ENCODE measurements around the gene BLTP2. TPM values are rescaled to one million over a fixed set of nuclear protein-coding genes. Genes with fewer than 3 reads are reported as not detected.

Gene BLTP2
- total and polyA plus RNA-seq, 10 of the 15 experiments (the other 5 are each of a cell fraction or from before 2014, with no cell fraction given) = 14.2 to 151 (median 78.1) TPM

- Histone ChIP-seq H3K4me1 (ENCODE audit: control insufficient read depth, insufficient read depth, low read length) (no peaks in the 10 kb centered on the region; the same call in none of the 2 replicates), H4K20me1 (ENCODE audit: control insufficient read depth, insufficient read depth) (no peaks in the 10 kb centered on the region), H3K27ac (ENCODE audit: control insufficient read depth, insufficient read depth) (no peak overlapping the region; the same call in 1 of the 2 replicates), H3K4me3 (no peak overlapping the region), H3K79me2 (ENCODE audit: control insufficient read depth, insufficient read depth, low read length) (no peaks in the 10 kb centered on the region), H3K9ac (ENCODE audit: control insufficient read depth, insufficient read depth, low read length) (no peak overlapping the region), H3K36me3 (ENCODE audit: control insufficient read depth in 2 of 2, insufficient read depth in 2 of 2, low read length in 1 of 2) (peaks cover 32 to 46% of the 10 kb centered on the region in 2 experiments), H2AFZ (ENCODE audit: control insufficient read depth, low read depth, low read length) (no peak overlapping the region), H3K27me3 (replicated peaks in 1 of 2; ENCODE audit: control insufficient read depth in 2 of 2, insufficient read depth in 2 of 2, low read length in 1 of 2) (no peaks in the 10 kb centered on the region), H3K9me3 (replicated peaks; ENCODE audit: control insufficient read depth, insufficient read depth, low read length) (no peaks in the 10 kb centered on the region), H3K4me2 (ENCODE audit: control insufficient read depth, insufficient read depth) (no peak overlapping the region)
- FAIRE-seq (no peak), ATAC-seq (no peak), DNase-seq (ENCODE audit: low read depth, low spot score) (no peak)
- BruUV-seq (replicated peaks) = no TSS peak
- ChIA-PET SMC1A (ENCODE audit: uncharacterized antibody, unreplicated experiment) (interaction anchor here (1.0 to 2.8 kb wide), 7 partner anchors 8 to 116 kb away, joined by 3 to 18 read pairs (median 5); partner anchors contain the start of gene PIGS), CTCF (interaction anchor here (0.7 to 8.2 kb wide), 19 partner anchors 10 to 120 kb away, joined by 3 to 88 read pairs (median 6); partner anchors contain the start of genes ALDOC, BLTP2, SPAG5 and UNC119), POLR2A (interaction anchor here (0.8 to 2.2 kb wide), 6 partner anchors 12 to 63 kb away, joined by 3 to 12 read pairs (median 4); partner anchors contain the start of gene ALDOC), RAD21 (ENCODE audit: unreplicated experiment) (interaction anchor here (0.9 to 3.2 kb wide), 8 partner anchors 13 to 117 kb away, joined by 3 to 24 read pairs (median 8); partner anchors contain the start of genes ALDOC and PIGS)
- intact Hi-C loops (cut with micrococcal nuclease; ENCODE audit: unreplicated experiment) (no loop called here), in situ Hi-C loops (cut with MboI) (no loop called here)
- WGBS (ENCODE audit: insufficient coverage, insufficient replicate concordance, low lambda C conversion rate, missing lambda C conversion rate) = 18% methylated on average over 2 of the region's 2 CpGs
- TF ChIP-seq ZNF622 (IDR thresholded peaks at IDR 0.05) (no peak), TCF7 (IDR thresholded peaks at IDR 0.05; ENCODE audit: borderline replicate concordance) (no peak), GABPA (IDR thresholded peaks at IDR 0.05; ENCODE audit: low read depth) (no peak), FOXM1 (IDR thresholded peaks at IDR 0.05; ENCODE audit: low read depth, low read length) (no peak), RAD51 (IDR thresholded peaks at IDR 0.05) (no peak), CEBPB (IDR thresholded peaks at IDR 0.05; ENCODE audit: borderline replicate concordance in 1 of 2, low read depth in 2 of 2, low read length in 2 of 2) (no peak), DPF2 (IDR thresholded peaks at IDR 0.05) (no peak), CHD2 (IDR thresholded peaks at IDR 0.05; ENCODE audit: borderline replicate concordance, low read depth, low read length) (no peak), IKZF1 (conservative IDR thresholded peaks at IDR 0.05) (no peak), FOXK2 (IDR thresholded peaks at IDR 0.05) (no peak), JUNB (IDR thresholded peaks at IDR 0.05) (no peak), BCL3 (IDR thresholded peaks at IDR 0.05; ENCODE audit: borderline replicate concordance, insufficient read depth, low read depth, low read length, poor library complexity, severe bottlenecking) (no peak), RB1 (IDR thresholded peaks at IDR 0.05; ENCODE audit: borderline replicate concordance) (no peak), ELK1 (IDR thresholded peaks at IDR 0.05; ENCODE audit: low read depth, low read length) (no peak), E2F4 (IDR thresholded peaks at IDR 0.05; ENCODE audit: low read depth, low read length) (no peak), YBX1 (IDR thresholded peaks at IDR 0.05) (no peak), CUX1 (IDR thresholded peaks at IDR 0.05; ENCODE audit: insufficient replicate concordance, low read depth, low read length) (no peak)
Observed at GRCh38 chr17:28612531-28612930, 32.4 kb downstream of the BLTP2 start.
